ENCODE measurements around the gene POLA1.

DNA sequence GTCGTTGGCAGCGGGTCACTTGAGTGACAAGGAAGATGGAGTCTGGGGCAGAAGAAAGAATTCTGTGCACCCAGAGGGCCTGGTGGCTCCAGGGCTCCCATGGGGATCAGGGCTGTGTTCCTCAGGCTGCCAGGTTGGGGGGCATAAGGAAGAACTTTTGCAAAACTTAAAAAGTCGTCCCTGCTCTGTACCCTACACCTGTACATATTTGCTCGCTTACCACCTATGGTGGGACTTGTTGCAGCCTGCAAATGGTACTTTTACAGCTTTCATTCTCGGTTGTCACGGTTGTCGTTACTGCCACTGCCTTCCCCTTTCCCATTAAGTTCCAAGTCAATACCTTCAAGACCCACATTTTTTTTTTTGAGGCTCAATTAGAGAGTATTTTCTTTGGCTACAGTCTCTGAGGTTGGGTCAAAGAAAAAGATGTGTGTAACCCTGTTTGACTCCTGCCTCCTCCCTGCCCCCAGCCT is 312.9 kb downstream of the POLA1 start:
- TF ChIP-seq EP300 (IDR thresholded peaks at IDR 0.05) (no peak), POLR2AphosphoS5 (IDR thresholded peaks at IDR 0.05) (no peak), POLR2A (IDR thresholded peaks at IDR 0.05) (no peak)
- TF ChIP-seq, protein P1, sequence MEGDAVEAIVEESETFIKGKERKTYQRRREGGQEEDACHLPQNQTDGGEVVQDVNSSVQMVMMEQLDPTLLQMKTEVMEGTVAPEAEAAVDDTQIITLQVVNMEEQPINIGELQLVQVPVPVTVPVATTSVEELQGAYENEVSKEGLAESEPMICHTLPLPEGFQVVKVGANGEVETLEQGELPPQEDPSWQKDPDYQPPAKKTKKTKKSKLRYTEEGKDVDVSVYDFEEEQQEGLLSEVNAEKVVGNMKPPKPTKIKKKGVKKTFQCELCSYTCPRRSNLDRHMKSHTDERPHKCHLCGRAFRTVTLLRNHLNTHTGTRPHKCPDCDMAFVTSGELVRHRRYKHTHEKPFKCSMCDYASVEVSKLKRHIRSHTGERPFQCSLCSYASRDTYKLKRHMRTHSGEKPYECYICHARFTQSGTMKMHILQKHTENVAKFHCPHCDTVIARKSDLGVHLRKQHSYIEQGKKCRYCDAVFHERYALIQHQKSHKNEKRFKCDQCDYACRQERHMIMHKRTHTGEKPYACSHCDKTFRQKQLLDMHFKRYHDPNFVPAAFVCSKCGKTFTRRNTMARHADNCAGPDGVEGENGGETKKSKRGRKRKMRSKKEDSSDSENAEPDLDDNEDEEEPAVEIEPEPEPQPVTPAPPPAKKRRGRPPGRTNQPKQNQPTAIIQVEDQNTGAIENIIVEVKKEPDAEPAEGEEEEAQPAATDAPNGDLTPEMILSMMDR (IDR thresholded peaks at IDR 0.05), result no peak
